Putamen (tissue), 1 donor: ENCODE measurements around the gene SGMS1.

Source experiments
- DNase-seq: peaks from one replicate; pipeline ENCODE4 v3.0.0-alpha.2; 2016; ENCODE audit warnings: low spot score

SGMS1 gene

GRCh38 chr10:50398381-50398780, 225.4 kb downstream of the SGMS1 start:
- no peak for DNase-seq

GRCh38 chr10:50397312-50398140, 226.2 kb downstream of the SGMS1 start:
- DNase-seq = no peak

GRCh38 chr10:50396491-50397311, 227.1 kb downstream of the SGMS1 start:
- no peak for DNase-seq

- DNase-seq = no peak
These were observed 227.9 kb downstream of the SGMS1 start for GRCh38 chr10:50395851-50396250.

GRCh38 chr10:50395271-50395670, 228.5 kb downstream of the SGMS1 start:
- DNase-seq = no peak

GRCh38 chr10:50394832-50395231, 228.9 kb downstream of the SGMS1 start:
- no peak for DNase-seq

GRCh38 chr10:50393784-50394467, 229.8 kb downstream of the SGMS1 start:
- no peak for DNase-seq

GRCh38 chr10:50392966-50393718, 230.6 kb downstream of the SGMS1 start:
- no peak for DNase-seq

- DNase-seq = no peak
These were observed 231.3 kb downstream of the SGMS1 start for GRCh38 chr10:50392426-50392825.

- DNase-seq = no peak
These were observed 233.5 kb downstream of the SGMS1 start for GRCh38 chr10:50390302-50390701.

GRCh38 chr10:50388181-50388580, 235.6 kb downstream of the SGMS1 start:
- no peak for DNase-seq

GRCh38 chr10:50387732-50388073, 236.1 kb downstream of the SGMS1 start:
- no peak for DNase-seq

GRCh38 chr10:50387007-50387731, 236.6 kb downstream of the SGMS1 start:
- DNase-seq = no peak

- DNase-seq = peak; percentile 70
These were observed 238.1 kb downstream of the SGMS1 start for GRCh38 chr10:50385624-50386023.

- DNase-seq = no peak
These were observed 238.9 kb downstream of the SGMS1 start for GRCh38 chr10:50384898-50385297.

GRCh38 chr10:50384238-50384637, 239.5 kb downstream of the SGMS1 start:
- DNase-seq = no peak

GRCh38 chr10:50382576-50383023, 241.2 kb downstream of the SGMS1 start:
- DNase-seq = no peak

- DNase-seq = no peak
These were observed 242.1 kb downstream of the SGMS1 start for GRCh38 chr10:50381642-50382041.

- no peak for DNase-seq
These were observed 244.1 kb downstream of the SGMS1 start for GRCh38 chr10:50379616-50380015.

GRCh38 chr10:50375745-50376144, 248.0 kb downstream of the SGMS1 start:
- no peak for DNase-seq

GRCh38 chr10:50375051-50375452, 248.7 kb downstream of the SGMS1 start:
- DNase-seq = no peak
